AG10803 (cell line): ENCODE results near the gene CENATAC.
"Not testable (repeated sequence)": the region's sequence is repeated elsewhere in the genome, so short reads cannot be mapped to it uniquely, and the experiment has no call there.

ENCODE experiments used
- DNase-seq: peaks from one replicate; pipeline ENCODE4 v3.0.0; 2010; ENCODE audit warnings: low read depth
- H3K4me3 ChIP-seq: 2 replicates; pipeline ENCODE4 v1.5.1; 2011; ENCODE audit warnings: mild to moderate bottlenecking, low read length, control low read depth
- TF ChIP-seq, protein P1 (sequence below): conservative IDR thresholded peaks from 2 replicates; pipeline ENCODE4 v1.5.1; 2011; ENCODE audit warnings: mild to moderate bottlenecking, low read length, control low read depth, inconsistent platforms

CENATAC gene

DNA sequence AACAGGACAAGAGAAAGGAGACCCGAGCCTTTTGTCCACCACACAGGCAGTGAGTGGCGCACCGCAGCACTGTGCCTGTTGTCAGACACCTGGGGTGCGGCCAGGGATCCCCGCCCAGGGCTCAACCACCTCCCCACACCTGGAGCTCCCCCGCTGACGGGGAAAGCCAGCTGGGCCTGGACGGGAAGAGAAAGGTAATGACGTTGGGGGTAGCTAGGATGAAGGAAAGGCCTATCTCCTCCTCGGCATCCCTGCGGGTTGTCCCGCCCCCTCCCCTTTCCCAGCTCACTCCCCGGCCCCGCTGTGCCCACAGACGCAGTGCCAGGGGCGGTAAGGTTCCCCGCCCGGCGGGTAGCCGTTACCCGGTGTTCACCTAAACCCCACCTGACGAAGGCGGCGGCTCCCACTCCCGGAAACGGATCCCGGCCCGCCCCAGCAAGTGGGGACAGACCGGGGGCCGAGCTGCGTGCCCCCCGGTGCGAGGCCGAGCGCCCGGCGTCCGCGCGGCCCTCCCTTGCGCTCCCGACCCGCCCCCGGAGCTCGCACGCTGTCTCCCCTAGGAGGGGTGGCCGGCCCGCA lies 58.6 kb downstream of the CENATAC start:
- TF ChIP-seq, protein P1, sequence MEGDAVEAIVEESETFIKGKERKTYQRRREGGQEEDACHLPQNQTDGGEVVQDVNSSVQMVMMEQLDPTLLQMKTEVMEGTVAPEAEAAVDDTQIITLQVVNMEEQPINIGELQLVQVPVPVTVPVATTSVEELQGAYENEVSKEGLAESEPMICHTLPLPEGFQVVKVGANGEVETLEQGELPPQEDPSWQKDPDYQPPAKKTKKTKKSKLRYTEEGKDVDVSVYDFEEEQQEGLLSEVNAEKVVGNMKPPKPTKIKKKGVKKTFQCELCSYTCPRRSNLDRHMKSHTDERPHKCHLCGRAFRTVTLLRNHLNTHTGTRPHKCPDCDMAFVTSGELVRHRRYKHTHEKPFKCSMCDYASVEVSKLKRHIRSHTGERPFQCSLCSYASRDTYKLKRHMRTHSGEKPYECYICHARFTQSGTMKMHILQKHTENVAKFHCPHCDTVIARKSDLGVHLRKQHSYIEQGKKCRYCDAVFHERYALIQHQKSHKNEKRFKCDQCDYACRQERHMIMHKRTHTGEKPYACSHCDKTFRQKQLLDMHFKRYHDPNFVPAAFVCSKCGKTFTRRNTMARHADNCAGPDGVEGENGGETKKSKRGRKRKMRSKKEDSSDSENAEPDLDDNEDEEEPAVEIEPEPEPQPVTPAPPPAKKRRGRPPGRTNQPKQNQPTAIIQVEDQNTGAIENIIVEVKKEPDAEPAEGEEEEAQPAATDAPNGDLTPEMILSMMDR = no peak
- peak overlapping the region; percentile 88 for H3K4me3 ChIP-seq
- peak; percentile 5 for DNase-seq

DNA sequence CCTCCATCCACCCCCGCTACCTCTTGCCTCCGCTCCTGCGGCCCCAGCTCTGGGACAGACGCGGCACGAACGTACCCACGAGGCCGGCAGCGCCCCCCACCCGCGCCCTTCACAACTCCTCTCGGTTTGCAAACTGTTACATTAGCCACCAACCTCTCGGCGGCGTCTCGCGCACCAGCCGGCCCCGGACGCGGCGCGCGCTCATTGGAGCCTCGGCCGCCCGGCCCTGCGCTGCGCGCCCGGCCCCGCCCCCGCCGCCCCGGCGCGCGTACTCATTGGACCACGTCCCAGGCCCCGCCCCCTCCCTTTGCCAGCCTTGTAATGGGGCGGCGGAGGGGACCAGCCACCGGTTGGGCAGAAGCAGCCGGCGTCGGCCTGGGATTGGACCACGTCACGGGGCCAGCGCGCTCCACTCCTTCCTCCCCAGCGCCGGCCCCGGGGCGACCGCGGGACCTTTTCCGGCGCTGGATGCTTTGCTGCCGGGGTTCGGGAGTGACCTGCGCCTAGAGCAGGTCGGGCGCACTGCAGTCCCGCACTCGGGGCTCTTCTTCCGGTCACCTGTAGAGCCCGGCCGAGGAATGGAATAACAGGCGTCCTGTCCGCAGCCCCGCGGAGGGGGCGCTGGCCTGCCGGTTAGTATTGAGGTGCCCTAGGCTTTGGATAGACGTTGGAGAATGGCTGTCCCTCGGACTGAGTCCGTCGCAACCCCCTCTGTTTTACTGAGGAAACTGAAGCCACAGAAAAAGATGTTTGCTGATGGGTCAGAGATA lies 59.2 kb downstream of the CENATAC start, which contains the start of gene HYOU1:
TSS of gene HYOU1 (minus strand) at position 206 of the 770 bp plus-strand sequence. CDS start 1,045 bp downstream, outside the sequence.
- peak within 1 kb of the TSS; percentile 88 for H3K4me3 ChIP-seq
- TF ChIP-seq, protein P1 = peak; percentile 32
- DNase-seq = peak; percentile 95

GRCh38 chr11:119059128-119059527 lies 61.2 kb downstream of the CENATAC start:
- H3K4me3 ChIP-seq, DNase-seq: not testable (repeated sequence)

DNA sequence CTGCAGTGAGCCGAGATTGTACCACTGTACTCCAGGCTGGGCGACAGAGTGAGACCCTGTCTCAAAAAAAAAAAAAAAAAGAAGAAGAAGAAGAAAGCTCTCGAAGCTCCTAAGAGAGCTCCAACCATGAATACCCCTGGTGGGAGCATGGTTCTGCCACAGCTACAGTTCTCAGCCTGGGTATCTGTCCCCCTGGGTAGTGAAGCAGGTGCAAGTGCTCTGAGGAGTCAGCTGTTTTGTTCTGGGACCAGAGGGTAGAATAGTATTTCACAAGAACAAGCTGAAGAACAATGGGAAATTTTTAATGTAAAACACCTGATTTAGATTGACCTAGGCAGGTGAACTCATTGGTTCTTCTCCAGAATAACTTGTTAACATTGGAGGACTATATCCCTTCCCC lies 63.3 kb downstream of the CENATAC start:
- no peak for DNase-seq
- H3K4me3 ChIP-seq = no peak overlapping the region
- TF ChIP-seq, protein P1 = no peak

GRCh38 chr11:119062779-119063178 lies 64.8 kb downstream of the CENATAC start:
- peak; percentile 57 for DNase-seq
- TF ChIP-seq, protein P1 = no peak
- H3K4me3 ChIP-seq = no peak overlapping the region

DNA sequence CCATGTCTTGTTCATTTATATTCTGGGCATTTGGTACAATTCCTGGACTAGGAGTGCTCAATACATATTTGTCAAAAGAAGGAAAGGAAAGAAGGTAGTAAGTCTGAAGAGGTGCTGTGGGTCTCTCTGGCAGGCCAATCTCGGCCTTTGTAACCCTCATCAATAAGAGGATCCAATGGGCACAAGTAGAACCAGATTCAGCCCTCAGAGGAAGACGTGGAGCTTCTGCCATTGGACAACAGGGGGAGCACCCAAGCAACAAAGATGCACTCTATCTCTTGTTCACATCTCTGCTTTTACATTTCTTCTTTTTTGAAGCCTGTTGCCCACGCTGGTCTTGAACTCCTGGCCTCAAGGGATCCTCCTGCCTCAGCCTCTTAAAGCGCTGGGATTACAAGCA lies 67.4 kb downstream of the CENATAC start:
- H3K4me3 ChIP-seq = no peak overlapping the region
- peak; percentile 46 for DNase-seq
- TF ChIP-seq, protein P1 = peak; percentile 62
